Heart left ventricle (tissue), 13 donors: ENCODE measurements around the gene PATJ.

Experiments used
- CTCF ChIP-seq, 12 donors: fragments of 200-600 bp; sonication (generic) in 4 of 12; IDR thresholded peaks; one replicate each; pipeline versions ENCODE4 v1.5.0 to v1.8.0; 2018 to 2022; ENCODE audit warnings: antibody characterized with exemption in 12 of 12, mild to moderate bottlenecking in 5 of 12
- POLR2A ChIP-seq, 2 donors: fragments of 450-650 bp; IDR thresholded peaks; one replicate each; pipeline ENCODE4 v1.6.1; 2017; ENCODE audit warnings: antibody characterized with exemption in 2 of 2, mild to moderate bottlenecking in 2 of 2, moderate library complexity in 2 of 2
- donor health status: ischemic (EF 13 %, LVEDD 7.1; RV severe dilation, severe dysfunction).
- donor health status: DM: no; HTN: yes; CAD: no.
- donor health status: DM: no; HTN: no; CAD: no.
- donor health status: ischemic (EF 25% LVEDD 6.9; RV normal size, moderate dysfunction).
- donor health status: ischemic (EF 25% LVEDD 5.7; RV mildly dilated, moderate dysfunction).
- donor health status: ischemic (EF 35%, LVEDD 5.7; RV mildly dilated, moderate dysfunction).
- donor health status: nonischemic (EF 11% LVEDD 7.7; RV severe dilation, severe dysfunction).
- donor health status: DM: yes; HTN: yes; CAD: no.
- donor health status: PGD.
- donor health status: ischemic (EF 29% LVEDD 5.4; RV normal size, mild dysfunction).
- donor health status: nonischemic (EF 23%, LVEDD 6.1; RV moderate dilation, normal function).

GRCh38 chr1:62054188-62054587 lies 311.9 kb downstream of the PATJ start:
- no peak for TF ChIP-seq CTCF (IDR thresholded peaks at IDR 0.05)
- no peak for TF ChIP-seq POLR2A (IDR thresholded peaks at IDR 0.05)
